H4 (cell line): ENCODE results near the gene PDE4C. TPM values are rescaled to one million over a fixed set of nuclear protein-coding genes. Genes with fewer than 3 reads are reported as not detected.

Experiments used
- DNase-seq: peaks from one replicate; pipeline ENCODE4 v3.0.0-alpha.2; 2015; ENCODE audit warnings: low spot score
- total RNA-seq: library from RNA; depleted of rRNA; stranded (reverse); fragments of >200 nt; shearing (Covaris generic); gene quantifications from 2 replicates; pipeline ENCODE4 v1.2.3, GENCODE V29; 2014

Gene PDE4C
- total RNA-seq, 1 experiment from 2014 or later: 0.06 TPM

GRCh38 chr19:18254546-18255503, 28.6 kb upstream of the PDE4C start:
- no peak for DNase-seq

GRCh38 chr19:18253716-18254115, 27.5 kb upstream of the PDE4C start:
- DNase-seq: no peak

- no peak for DNase-seq
These were observed 26.9 kb upstream of the PDE4C start for GRCh38 chr19:18253130-18253529.

- no peak for DNase-seq
These were observed 26.1 kb upstream of the PDE4C start for GRCh38 chr19:18252370-18252717.

- DNase-seq: peak; percentile 66
These were observed 25.5 kb upstream of the PDE4C start for GRCh38 chr19:18251587-18252369.

- DNase-seq: no peak
These were observed 23.6 kb upstream of the PDE4C start for GRCh38 chr19:18249834-18250233.

- no peak for DNase-seq
These were observed 19.1 kb upstream of the PDE4C start for GRCh38 chr19:18245297-18245696.

GRCh38 chr19:18239303-18239702, 13.1 kb upstream of the PDE4C start:
- no peak for DNase-seq

- no peak for DNase-seq
These were observed 8.0 kb upstream of the PDE4C start for GRCh38 chr19:18234194-18234593.

GRCh38 chr19:18233224-18233825, 7.1 kb upstream of the PDE4C start:
- DNase-seq: no peak

GRCh38 chr19:18232540-18233223, 6.4 kb upstream of the PDE4C start:
- DNase-seq: no peak

GRCh38 chr19:18231775-18232174, 5.5 kb upstream of the PDE4C start:
- no peak for DNase-seq

- no peak for DNase-seq
These were observed 4.9 kb upstream of the PDE4C start for GRCh38 chr19:18230941-18231734.

GRCh38 chr19:18229915-18230314, 3.7 kb upstream of the PDE4C start:
- DNase-seq: no peak

GRCh38 chr19:18229474-18229873, 3.2 kb upstream of the PDE4C start:
- DNase-seq: no peak

GRCh38 chr19:18227781-18228271, 1.6 kb upstream of the PDE4C start:
- DNase-seq: no peak

- no peak for DNase-seq
These were observed 930 bp upstream of the PDE4C start for GRCh38 chr19:18226956-18227780.

GRCh38 chr19:18225355-18225701, 910 bp downstream of the PDE4C start:
- DNase-seq: no peak

GRCh38 chr19:18224525-18225354, 1.5 kb downstream of the PDE4C start:
- DNase-seq: peak; percentile 99
